Inflammatory macrophage treated with lipopolysaccharide for 1 hour (primary cell): Measurements from ENCODE around the gene TH.
"Not testable (repeated sequence)": the region's sequence is repeated elsewhere in the genome, so short reads cannot be mapped to it uniquely, and the experiment has no call there.

ENCODE experiments used
- DNase-seq, 2 donors: peaks; one replicate each; pipeline ENCODE4 v3.0.0-alpha.2; 2020 to 2022

TH gene

GRCh38 chr11:2128130-2128510 lies 43.5 kb downstream of the TH start:
- DNase-seq = no peak

DNA sequence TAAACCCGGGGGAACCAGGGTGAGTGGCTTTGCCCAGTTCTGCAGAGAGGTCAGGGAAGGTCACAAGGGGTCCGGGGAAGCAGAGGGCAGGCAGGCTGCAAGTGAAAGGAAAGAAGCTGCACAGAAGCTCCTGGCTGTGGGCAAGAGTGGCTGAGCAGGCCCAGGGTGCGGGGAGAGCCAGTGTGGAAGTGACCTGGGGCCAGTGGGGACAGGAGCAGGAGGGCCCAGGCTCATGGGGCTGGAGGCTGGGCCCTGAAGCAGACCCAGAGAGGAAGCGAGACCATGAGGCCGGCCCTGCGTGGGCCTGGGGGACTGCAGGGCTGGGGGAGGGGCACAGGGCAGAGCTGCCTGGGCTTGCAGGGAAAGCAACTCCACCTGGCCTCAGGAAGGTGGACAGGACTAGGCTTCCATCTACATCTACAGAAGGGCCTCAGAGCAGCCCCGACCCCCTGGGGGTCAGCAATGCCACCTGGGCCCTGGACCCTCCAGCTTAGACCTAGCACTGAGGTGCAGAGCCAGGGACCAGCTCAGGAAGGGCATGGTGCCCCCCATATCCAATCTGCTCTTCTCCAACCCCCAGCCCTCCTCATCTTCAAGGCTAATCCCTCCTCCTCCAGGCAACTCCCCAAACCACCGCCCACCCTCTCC lies 44.0 kb downstream of the TH start:
- no peak for DNase-seq

GRCh38 chr11:2126520-2127085 lies 45.0 kb downstream of the TH start:
- DNase-seq = no peak

DNA sequence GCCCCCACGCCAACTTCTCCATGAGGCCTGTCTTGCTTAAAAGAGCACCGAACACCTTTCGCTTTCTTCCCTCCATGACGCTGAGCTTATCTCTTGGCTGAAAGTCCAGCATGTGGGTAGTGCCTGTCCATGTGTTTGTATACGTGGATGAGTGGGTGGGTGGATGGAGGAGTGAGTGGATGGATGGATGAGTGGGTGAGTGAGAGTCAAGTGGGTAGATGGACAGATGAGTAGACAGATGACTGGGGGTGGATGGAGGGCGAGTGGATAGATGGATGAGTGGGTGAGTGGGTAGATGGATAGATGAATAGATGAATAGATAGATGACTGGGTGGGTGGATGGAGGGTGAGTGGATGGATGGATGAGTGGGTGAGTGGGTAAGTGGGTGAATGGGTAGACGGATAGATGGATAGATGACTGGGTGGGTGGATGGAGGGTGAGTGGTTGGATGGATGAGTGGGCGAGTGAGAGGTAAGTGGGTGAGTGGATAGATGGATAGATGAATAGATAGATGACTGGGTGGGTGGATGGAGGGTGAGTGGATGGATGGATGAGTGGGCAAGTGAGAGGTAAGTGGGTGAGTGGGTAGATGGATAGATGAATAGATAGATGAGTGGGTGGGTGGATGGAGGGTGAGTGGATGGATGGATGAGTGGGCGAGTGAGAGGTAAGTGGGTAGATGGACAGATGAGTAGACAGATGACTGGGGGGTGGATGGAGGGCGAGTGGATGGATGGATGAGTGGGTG lies 46.7 kb downstream of the TH start:
- DNase-seq = not testable (repeated sequence)

- DNase-seq = no peak
Measured at GRCh38 chr11:2123628-2123960, 48.0 kb downstream of the TH start.

DNA sequence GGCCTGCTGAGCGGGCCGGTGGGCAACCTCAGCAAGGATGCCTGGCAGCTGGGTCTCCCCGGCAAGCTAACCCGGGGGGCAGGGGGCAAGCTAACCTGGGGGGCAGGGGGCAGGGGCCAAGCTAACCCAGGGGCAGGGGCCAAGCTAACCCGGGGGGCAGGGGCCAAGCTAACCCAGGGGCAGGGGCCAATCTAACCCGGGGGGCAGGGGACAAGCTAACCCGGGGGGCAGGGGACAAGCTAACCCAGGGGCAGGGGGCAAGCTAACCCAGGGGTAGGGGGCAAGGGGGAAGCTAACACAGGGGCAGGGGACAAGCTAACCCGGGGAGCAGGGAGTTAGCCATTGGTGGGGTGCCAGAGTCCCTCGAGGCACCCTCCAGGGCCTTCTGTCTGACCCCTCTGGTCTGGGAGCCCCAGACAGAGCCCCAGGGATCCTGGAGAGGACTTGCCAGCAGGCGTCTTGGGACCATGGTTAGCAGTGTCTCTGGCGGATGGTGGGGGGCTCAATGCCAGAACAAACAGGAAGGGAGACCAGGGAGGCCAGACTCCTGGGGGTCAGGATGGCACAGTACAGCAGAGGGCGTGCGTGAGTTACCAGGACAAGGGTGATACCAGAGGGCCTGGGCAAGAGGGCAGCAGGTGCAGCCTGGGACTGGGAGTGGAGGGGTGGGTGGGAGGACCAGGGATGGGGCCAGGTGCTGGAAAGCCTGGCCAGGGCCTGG lies 48.5 kb downstream of the TH start:
- DNase-seq = no peak

DNA sequence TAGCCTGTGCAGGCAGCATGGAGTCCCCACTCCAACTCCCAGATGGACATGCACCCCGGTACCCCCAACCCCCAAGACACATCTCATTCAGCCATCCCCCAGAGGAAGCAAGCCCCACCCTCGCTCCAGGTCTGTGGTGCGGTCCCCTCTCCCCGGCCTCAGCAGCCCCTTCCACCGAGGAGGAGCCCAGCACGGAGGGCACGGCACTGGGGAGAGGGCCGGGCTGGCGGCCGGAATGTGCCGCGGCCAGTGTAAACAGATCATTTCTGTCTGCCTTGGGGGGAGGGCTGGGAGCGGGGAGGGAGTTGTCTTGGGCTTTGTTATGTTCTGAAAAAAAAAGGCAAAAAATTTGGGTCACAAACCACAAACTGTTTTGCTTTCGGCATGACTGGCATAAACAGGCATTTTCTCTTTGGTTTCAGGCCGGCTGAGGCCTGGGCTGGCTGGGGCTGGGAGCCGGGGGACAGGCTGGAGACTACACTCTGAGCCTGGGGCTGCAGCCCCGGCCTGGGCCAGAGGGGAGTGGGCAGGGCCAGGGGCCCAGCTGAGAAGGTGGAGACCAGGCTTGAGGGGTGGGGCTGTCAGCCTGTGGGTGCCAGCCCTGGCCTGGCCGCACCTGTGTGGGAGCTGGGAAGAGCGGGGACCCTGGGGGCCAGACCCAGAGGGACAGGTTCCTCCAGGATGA lies 49.3 kb downstream of the TH start:
- DNase-seq = no peak

GRCh38 chr11:2121227-2122130 lies 50.1 kb downstream of the TH start:
- no peak for DNase-seq

- no peak for DNase-seq
Measured at GRCh38 chr11:2120359-2121100, 51.1 kb downstream of the TH start.

DNA sequence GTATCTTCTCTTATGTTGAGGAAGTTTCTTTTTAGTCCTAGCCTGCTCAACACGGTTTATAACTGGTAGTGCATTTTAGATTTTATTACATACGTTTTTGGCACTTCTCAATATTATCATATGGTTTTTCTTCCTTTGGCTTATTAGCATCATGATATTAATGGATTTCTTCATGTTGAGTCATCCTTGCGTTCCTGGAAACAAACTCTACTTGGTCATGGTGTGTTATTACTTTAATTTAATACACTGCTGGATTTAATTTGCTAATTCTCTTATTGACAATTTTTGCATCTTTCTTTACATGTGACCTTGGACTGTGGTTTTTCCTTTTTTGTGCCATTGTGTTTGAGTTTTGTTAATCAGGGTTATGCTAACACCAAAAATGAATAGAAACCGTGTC lies 52.9 kb downstream of the TH start:
- no peak for DNase-seq

DNA sequence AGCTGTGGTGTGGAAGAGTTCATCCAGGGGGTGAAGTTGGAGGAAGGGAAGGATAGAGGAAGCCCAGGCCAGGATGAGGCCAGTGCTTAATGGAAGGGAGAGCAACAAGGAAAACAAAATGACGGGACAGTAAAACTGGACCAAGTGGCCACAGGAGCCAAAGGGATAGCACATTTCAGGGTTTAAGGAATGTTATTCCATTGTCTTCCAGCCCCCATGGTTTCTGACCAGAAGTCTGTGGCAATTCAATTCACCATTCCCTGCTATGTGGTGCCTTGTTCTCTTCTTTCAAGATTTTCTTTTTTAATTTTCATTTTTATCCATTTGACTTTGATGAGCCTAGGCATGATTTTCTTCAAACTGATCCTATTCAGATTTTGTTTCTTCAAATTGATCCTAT lies 54.9 kb downstream of the TH start:
- no peak for DNase-seq

GRCh38 chr11:2115308-2115707 lies 56.3 kb downstream of the TH start:
- no peak for DNase-seq

DNA sequence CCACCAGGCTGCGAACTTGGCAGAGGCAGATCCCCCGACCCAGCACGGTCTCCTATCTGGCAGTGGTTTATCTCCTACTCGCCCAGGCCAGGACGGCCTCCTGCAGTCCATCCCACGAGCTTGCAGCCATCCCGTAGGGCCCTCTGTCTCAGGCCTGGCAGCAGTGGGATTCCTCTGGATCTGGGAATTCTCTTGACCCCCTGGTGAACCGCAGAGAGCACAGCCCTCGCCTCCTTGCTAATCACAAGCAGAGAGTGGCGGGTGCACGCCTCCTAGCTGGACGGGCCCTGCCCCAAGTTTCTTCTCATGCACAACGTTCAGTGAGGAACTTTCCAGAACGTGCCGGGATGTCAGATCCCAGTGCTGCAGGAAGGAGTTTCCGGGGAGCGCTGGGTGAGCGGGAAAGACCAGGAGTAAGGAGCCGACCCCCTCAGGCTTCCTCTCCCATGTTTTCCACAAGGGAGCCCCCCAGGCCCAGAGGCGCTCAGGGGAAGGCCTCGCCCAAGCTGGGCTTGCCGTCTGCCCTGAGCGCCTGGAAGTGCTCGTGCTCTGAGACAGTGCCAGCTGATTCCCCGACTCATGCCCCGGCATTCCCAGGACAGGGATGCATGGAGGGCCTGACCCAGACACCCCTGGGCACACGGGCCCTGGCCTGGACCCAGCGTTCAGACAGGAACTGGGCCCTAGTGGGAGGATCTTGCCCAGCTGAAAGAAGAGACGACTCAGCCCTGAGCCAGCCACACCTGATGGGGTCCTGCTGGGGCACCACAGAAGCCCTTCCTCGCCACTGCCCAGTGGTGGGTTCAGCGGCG lies 57.0 kb downstream of the TH start:
- DNase-seq = no peak
